Astrocyte of the cerebellum (primary cell): ENCODE measurements around the gene ZNF503.

ENCODE experiments used
- DNase-seq: peaks from one replicate; pipeline ENCODE4 v3.0.0-alpha.2; 2011; ENCODE audit warnings: low read depth
- H3K4me3 ChIP-seq: 2 replicates; pipeline ENCODE4 v1.5.1; 2011; ENCODE audit warnings: mild to moderate bottlenecking, low read depth, low read length, moderate library complexity
- in situ Hi-C: cut with HindIII; loops from 2 replicates; pipeline ENCODE4 v1.10.0; 2017; ENCODE audit warnings: low sequenced_read_pairs
- TF ChIP-seq, protein P1 (sequence below): IDR thresholded peaks from 2 replicates; pipeline ENCODE4 v1.5.1; 2012; ENCODE audit warnings: low read length, low read depth, moderate library complexity, mild to moderate bottlenecking; ENCODE audit errors: missing control alignments

ZNF503 gene

DNA sequence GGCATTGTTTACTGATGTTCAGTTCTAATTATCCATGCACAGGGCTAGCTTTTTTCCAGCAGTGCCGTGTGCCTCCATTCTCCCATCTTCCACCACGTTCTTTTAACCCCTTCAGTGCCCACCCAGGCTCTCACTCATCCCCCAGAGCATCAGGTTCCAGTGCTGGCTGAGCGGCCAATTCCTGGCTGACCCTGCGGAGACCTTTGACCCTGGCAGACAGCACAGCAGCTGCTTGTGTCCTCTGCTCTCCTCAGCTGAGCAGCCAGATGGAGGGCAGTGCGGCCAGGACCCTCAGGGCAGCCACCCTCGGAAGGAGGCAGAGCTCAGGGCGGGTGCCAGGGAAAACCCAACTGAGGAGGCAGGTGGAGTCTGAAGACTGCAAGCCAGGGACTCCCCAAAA, 48.4 kb downstream of the ZNF503 start:
- in situ Hi-C loops = no loop called here
- no peak for DNase-seq
- TF ChIP-seq, protein P1, sequence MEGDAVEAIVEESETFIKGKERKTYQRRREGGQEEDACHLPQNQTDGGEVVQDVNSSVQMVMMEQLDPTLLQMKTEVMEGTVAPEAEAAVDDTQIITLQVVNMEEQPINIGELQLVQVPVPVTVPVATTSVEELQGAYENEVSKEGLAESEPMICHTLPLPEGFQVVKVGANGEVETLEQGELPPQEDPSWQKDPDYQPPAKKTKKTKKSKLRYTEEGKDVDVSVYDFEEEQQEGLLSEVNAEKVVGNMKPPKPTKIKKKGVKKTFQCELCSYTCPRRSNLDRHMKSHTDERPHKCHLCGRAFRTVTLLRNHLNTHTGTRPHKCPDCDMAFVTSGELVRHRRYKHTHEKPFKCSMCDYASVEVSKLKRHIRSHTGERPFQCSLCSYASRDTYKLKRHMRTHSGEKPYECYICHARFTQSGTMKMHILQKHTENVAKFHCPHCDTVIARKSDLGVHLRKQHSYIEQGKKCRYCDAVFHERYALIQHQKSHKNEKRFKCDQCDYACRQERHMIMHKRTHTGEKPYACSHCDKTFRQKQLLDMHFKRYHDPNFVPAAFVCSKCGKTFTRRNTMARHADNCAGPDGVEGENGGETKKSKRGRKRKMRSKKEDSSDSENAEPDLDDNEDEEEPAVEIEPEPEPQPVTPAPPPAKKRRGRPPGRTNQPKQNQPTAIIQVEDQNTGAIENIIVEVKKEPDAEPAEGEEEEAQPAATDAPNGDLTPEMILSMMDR = no peak
- H3K4me3 ChIP-seq = no peak overlapping the region

DNA sequence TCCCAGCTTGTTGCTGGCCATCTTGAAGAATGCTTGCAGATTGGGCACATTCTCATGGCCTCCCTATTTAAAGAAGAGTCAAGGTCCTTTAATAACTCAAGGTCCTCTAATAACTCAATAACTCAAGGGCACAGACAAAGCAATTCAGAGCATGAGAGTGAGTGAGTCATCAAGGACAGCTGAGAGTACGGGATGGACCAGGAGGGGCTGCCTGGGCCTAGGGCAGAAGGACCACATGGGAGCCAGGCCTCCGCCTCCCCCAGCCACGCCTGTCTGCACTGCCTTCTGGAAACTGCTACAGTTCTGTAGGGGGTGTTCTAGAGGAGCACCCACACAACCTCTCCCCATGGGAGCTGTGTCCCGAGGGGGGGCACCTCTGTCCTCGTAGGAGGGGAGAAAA, 48.9 kb downstream of the ZNF503 start:
- H3K4me3 ChIP-seq = no peak overlapping the region
- TF ChIP-seq, protein P1 = no peak
- DNase-seq = no peak
- in situ Hi-C loops = no loop called here

- no peak for DNase-seq
- in situ Hi-C loops = no loop called here
- TF ChIP-seq, protein P1 = no peak
- no peak overlapping the region for H3K4me3 ChIP-seq
These were observed 49.9 kb downstream of the ZNF503 start for GRCh38 chr10:75351637-75352036.

GRCh38 chr10:75350791-75351190, 50.8 kb downstream of the ZNF503 start:
- H3K4me3 ChIP-seq = no peak overlapping the region
- DNase-seq = peak; percentile 19
- in situ Hi-C loops = no loop called here
- TF ChIP-seq, protein P1 = no peak
